Endothelial cell of umbilical vein (primary cell): ENCODE measurements around the gene VIPAS39. TPM values are rescaled to one million over a fixed set of nuclear protein-coding genes. Genes with fewer than 3 reads are reported as not detected.

Experiments
- BruUV-seq: library from RNA; stranded (reverse); fragments of 400-500 nt; replicated peaks from 2 replicates; lab custom pipeline; 2021; lab: Mats Ljungman, UMichigan
- CTCF ChIA-PET: fragments of 300-600, 350-600 bp; sonication (Branson Sonifier 250); formaldehyde crosslinking; loops from one replicate; lab custom pipeline; 2021; ENCODE audit warnings: antibody characterized with exemption, inconsistent platforms; lab: Charles Lee
- POLR2A ChIA-PET: fragments of 300-600, 350-600 bp; sonication (Branson Sonifier 250); formaldehyde crosslinking; loops from one replicate; lab custom pipeline; 2021; ENCODE audit warnings: antibody characterized with exemption, inconsistent platforms; lab: Charles Lee
- DNase-seq: peaks from one replicate; pipeline ENCODE4 v3.0.0-alpha.2; 2011; ENCODE audit warnings: low read depth, low spot score
- FAIRE-seq: peaks from 2 replicates; lab custom pipeline; 2011; peaks lifted over from hg19 to GRCh38; lab: Jason Lieb, UNC
- H2AFZ ChIP-seq: 2 replicates; pipeline ENCODE4 v1.6.0; 2012; ENCODE audit warnings: low read depth, low read length, control low read depth, inconsistent platforms
- H3K27ac ChIP-seq: 2 replicates; pipeline ENCODE4 v1.5.1; 2011; ENCODE audit warnings: low read depth, mild to moderate bottlenecking, control low read depth, low read length, moderate library complexity; ENCODE audit not compliant: insufficient read depth
- H3K27me3 ChIP-seq, 2 experiments: 2 replicates each; pipeline versions ENCODE4 v1.6.0 to v1.6.1; 2011; ENCODE audit warnings: low read length in 2 of 2, mixed read lengths in 1 of 2; ENCODE audit not compliant: control insufficient read depth in 2 of 2, insufficient read depth in 2 of 2
- H3K36me3 ChIP-seq, 2 experiments: 2 replicates in 1 of 2; 3 replicates in 1 of 2; pipeline ENCODE4 v1.5.1; 2011; ENCODE audit warnings: low read length in 2 of 2, mild to moderate bottlenecking in 1 of 2, moderate library complexity in 1 of 2; ENCODE audit not compliant: control insufficient read depth in 2 of 2, insufficient read depth in 2 of 2; ENCODE audit errors: extremely low read depth in 1 of 2
- H3K4me1 ChIP-seq: 3 replicates; pipeline ENCODE4 v1.5.1; 2011; ENCODE audit warnings: mild to moderate bottlenecking, low read length; ENCODE audit not compliant: control insufficient read depth, insufficient read depth; ENCODE audit errors: extremely low read depth
- H3K4me2 ChIP-seq: 2 replicates; pipeline ENCODE4 v1.6.1; 2011; ENCODE audit warnings: low read length, control low read depth, mixed read lengths; ENCODE audit not compliant: insufficient read depth
- H3K4me3 ChIP-seq, 3 experiments: fragments of 200-600 bp in 1 of 3; sonication (generic), shearing (Covaris generic) in 1 of 3; replicated peaks in 1 of 3; 2 replicates each; pipeline ENCODE4 v1.5.1; 2011 to 2016; ENCODE audit warnings: control low read depth in 3 of 3, low read length in 3 of 3, mild to moderate bottlenecking in 2 of 3, inconsistent platforms in 1 of 3, low read depth in 1 of 3, moderate library complexity in 1 of 3; ENCODE audit not compliant: insufficient read depth in 1 of 3
- H3K79me2 ChIP-seq: 2 replicates; pipeline ENCODE4 v1.6.0; 2012; ENCODE audit warnings: low read length, inconsistent platforms; ENCODE audit not compliant: control insufficient read depth, insufficient read depth
- H3K9ac ChIP-seq: replicated peaks from 2 replicates; pipeline ENCODE3; 2011; ENCODE audit warnings: low read length, control low read depth; ENCODE audit not compliant: insufficient read depth; ENCODE audit errors: extremely low read depth
- H3K9me1 ChIP-seq: replicated peaks from 3 replicates; pipeline ENCODE4 v1.6.0; 2011; ENCODE audit warnings: mild to moderate bottlenecking, low read length; ENCODE audit not compliant: control insufficient read depth, insufficient read depth; ENCODE audit errors: extremely low read depth
- H3K9me3 ChIP-seq: replicated peaks from 2 replicates; pipeline ENCODE4 v1.5.1; 2012; ENCODE audit warnings: low read length, inconsistent platforms; ENCODE audit not compliant: control insufficient read depth, insufficient read depth
- H4K20me1 ChIP-seq: replicated peaks from 2 replicates; pipeline ENCODE3; 2011; ENCODE audit warnings: mild to moderate bottlenecking, low read length; ENCODE audit not compliant: control insufficient read depth, insufficient read depth; ENCODE audit errors: extremely low read depth
- EZH2 ChIP-seq: IDR thresholded peaks from 2 replicates; pipeline ENCODE4 v1.6.1; 2012; ENCODE audit warnings: borderline replicate concordance, low read depth, mild to moderate bottlenecking, moderate library complexity, low read length, inconsistent platforms; ENCODE audit not compliant: severe bottlenecking
- FOS ChIP-seq: IDR thresholded peaks from 2 replicates; pipeline ENCODE4 v1.6.1; 2011; ENCODE audit warnings: mild to moderate bottlenecking, low read length, moderate library complexity, borderline replicate concordance; ENCODE audit not compliant: insufficient read depth
- GATA2 ChIP-seq: IDR thresholded peaks from 2 replicates; pipeline ENCODE4 v1.7.0; 2011; ENCODE audit warnings: low read depth, mild to moderate bottlenecking, moderate library complexity, mixed read lengths, low read length; ENCODE audit not compliant: insufficient read length, insufficient read depth
- MYC ChIP-seq: IDR thresholded peaks from one replicate; pipeline ENCODE4 v1.6.1; 2011; ENCODE audit warnings: mild to moderate bottlenecking, low read depth, low read length
- POLR2A ChIP-seq: IDR thresholded peaks from 2 replicates; pipeline ENCODE4 v1.6.1; 2012; ENCODE audit warnings: low read depth, mild to moderate bottlenecking, control low read depth, low read length
- dilution Hi-C: fragments of 300-500 bp; cut with MboI; formaldehyde crosslinking; loops from one replicate; pipeline ENCODE4 v1.15.0; 2019; ENCODE audit warnings: low sequenced_read_pairs; ENCODE audit not compliant: extremely low pct_ligation_motif_present
- intact Hi-C: fragments of 100-400 bp; cut with micrococcal nuclease; formaldehyde crosslinking; loops from one replicate; pipeline ENCODE4 v1.10.0; 2022
- polyA plus RNA-seq, 4 experiments: library from polyadenylated mRNA; depleted of rRNA in 3 of 4; stranded (reverse) in 3 of 4; unstranded in 1 of 4; fragments of >200 nt; gene quantifications; 2 replicates each; pipeline versions ENCODE4 v1.2.1 to v1.2.3, GENCODE V29; 2011 to 2012; ENCODE audit warnings: missing spikeins in 1 of 4
- total RNA-seq: library from RNA; stranded (reverse); gene quantifications from 2 replicates; pipeline ENCODE4 v1.2.3, GENCODE V29; 2021
- TF ChIP-seq, protein P1 (sequence below): IDR thresholded peaks from 2 replicates; pipeline ENCODE4 v1.6.1; 2011; ENCODE audit not compliant: insufficient read depth, insufficient read length
- TF ChIP-seq, protein P2 (sequence below), 2 donors: IDR thresholded peaks; 1 replicate in 1 of 2; 2 replicates in 1 of 2; pipeline ENCODE4 v1.5.1; 2011; ENCODE audit warnings: low read length in 2 of 2, mild to moderate bottlenecking in 2 of 2, moderate library complexity in 2 of 2, control low read depth in 1 of 2, inconsistent platforms in 1 of 2, low read depth in 1 of 2; ENCODE audit not compliant: insufficient read depth in 1 of 2; ENCODE audit errors: extremely low read depth in 1 of 2

VIPAS39 gene
- total and polyA plus RNA-seq, 2 donors (not counting 3 experiments of a cell fraction or from before 2014, with no cell fraction given): 24.2 to 28.2 TPM

DNA sequence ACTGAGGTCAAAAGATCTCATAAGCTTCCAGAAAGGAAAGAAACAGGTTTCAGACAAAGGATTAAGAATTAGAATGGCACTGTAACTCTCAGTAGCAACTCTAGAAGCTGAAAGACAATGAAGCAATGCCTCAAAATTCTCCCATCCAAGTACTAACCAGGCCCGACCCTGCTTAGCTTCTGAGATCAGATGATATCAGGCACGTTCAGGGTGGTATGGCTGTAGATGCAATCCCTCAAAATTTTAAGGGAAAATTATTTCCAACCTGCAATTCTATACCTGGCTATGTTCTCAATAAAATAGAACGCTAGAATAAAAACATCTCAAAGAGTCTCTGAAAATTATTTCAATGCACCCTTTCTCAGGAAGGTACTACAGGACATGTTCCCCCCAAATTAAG lies 53.6 kb downstream of the VIPAS39 start:
- no peaks in the 10 kb centered on the region for H3K79me2 ChIP-seq
- no peak for DNase-seq
- FAIRE-seq: no peak
- dilution Hi-C loops (no loop called here), intact Hi-C loops (no loop called here)
- no peaks in the 10 kb centered on the region for H3K27me3 ChIP-seq
- CTCF ChIA-PET: interaction anchor here (1.3 kb wide), 1 partner anchor 45 kb away, joined by 3 read pairs; no protein-coding TSS in a partner anchor
- no peaks in the 10 kb centered on the region for H3K36me3 ChIP-seq
- H2AFZ ChIP-seq: no peak overlapping the region
- H3K4me1 ChIP-seq: no peaks in the 10 kb centered on the region
- H3K27ac ChIP-seq: no peak overlapping the region
- no peaks in the 10 kb centered on the region for H3K9me3 ChIP-seq
- H3K9ac ChIP-seq: no peak overlapping the region
- H4K20me1 ChIP-seq: no peaks in the 10 kb centered on the region
- no peak for TF ChIP-seq FOS
- BruUV-seq: no TSS peak
- H3K4me2 ChIP-seq: no peak overlapping the region
- no peak overlapping the region for H3K4me3 ChIP-seq
- POLR2A ChIA-PET: no interaction called here
- H3K9me1 ChIP-seq: no peaks in the 10 kb centered on the region

DNA sequence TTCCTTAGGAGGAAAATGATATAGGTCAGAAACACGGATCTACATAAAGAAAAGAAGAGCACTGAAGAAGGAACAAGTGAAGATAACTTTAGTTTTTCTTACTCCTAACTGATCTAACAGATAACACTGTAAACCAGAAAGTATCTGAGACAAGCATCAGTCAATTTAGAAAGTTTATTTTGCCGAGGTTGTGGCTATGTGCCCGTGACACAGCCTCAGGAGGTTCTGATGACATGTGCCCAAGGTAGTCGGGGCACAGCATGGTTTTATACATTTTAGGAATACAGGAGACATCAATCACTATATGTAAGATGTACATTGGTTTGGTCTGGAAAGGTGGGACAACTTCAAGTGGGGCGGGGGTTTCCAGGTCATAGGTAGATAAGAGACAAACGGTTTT lies 57.2 kb downstream of the VIPAS39 start:
- H3K9ac ChIP-seq: no peak overlapping the region
- no peaks in the 10 kb centered on the region for H3K36me3 ChIP-seq
- no peaks in the 10 kb centered on the region for H3K9me3 ChIP-seq
- H3K9me1 ChIP-seq: no peaks in the 10 kb centered on the region
- POLR2A ChIA-PET: no interaction called here
- no peak overlapping the region for H3K4me3 ChIP-seq
- H3K79me2 ChIP-seq: no peaks in the 10 kb centered on the region
- no peaks in the 10 kb centered on the region for H3K4me1 ChIP-seq
- TF ChIP-seq, protein P1, sequence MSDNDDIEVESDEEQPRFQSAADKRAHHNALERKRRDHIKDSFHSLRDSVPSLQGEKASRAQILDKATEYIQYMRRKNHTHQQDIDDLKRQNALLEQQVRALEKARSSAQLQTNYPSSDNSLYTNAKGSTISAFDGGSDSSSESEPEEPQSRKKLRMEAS: no peak
- no peak for TF ChIP-seq FOS
- TF ChIP-seq, protein P2, sequence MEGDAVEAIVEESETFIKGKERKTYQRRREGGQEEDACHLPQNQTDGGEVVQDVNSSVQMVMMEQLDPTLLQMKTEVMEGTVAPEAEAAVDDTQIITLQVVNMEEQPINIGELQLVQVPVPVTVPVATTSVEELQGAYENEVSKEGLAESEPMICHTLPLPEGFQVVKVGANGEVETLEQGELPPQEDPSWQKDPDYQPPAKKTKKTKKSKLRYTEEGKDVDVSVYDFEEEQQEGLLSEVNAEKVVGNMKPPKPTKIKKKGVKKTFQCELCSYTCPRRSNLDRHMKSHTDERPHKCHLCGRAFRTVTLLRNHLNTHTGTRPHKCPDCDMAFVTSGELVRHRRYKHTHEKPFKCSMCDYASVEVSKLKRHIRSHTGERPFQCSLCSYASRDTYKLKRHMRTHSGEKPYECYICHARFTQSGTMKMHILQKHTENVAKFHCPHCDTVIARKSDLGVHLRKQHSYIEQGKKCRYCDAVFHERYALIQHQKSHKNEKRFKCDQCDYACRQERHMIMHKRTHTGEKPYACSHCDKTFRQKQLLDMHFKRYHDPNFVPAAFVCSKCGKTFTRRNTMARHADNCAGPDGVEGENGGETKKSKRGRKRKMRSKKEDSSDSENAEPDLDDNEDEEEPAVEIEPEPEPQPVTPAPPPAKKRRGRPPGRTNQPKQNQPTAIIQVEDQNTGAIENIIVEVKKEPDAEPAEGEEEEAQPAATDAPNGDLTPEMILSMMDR (IDR thresholded peaks at IDR 0.05; ENCODE audit: extremely low read depth in 1 of 2, insufficient read depth in 1 of 2, low read depth in 1 of 2, low read length in 2 of 2): no peak
- no peak for TF ChIP-seq GATA2
- no peak for TF ChIP-seq POLR2A
- TF ChIP-seq MYC: no peak
- no peak for TF ChIP-seq EZH2
- H3K27ac ChIP-seq: no peak overlapping the region
- H4K20me1 ChIP-seq: no peaks in the 10 kb centered on the region
- no TSS peak for BruUV-seq
- H3K27me3 ChIP-seq: no peaks in the 10 kb centered on the region
- intact Hi-C loops: no loop called here
- no peak overlapping the region for H3K4me2 ChIP-seq
- no peak for DNase-seq
- dilution Hi-C loops: no loop called here
- CTCF ChIA-PET: interaction anchor here (1.0 kb wide), 1 partner anchor 248 kb away, joined by 3 read pairs; no protein-coding TSS in a partner anchor
- no peak overlapping the region for H2AFZ ChIP-seq
- no peak for FAIRE-seq
